ENCODE data around the gene MAGEA8. TPM values are rescaled to one million over a fixed set of nuclear protein-coding genes. Genes with fewer than 3 reads are reported as not detected.

The MAGEA8 gene
- total and polyA plus RNA-seq, 10 of the 15 experiments (the other 5 are each of a cell fraction or from before 2014, with no cell fraction given), result 0.06 to 0.20 (median 0.13) TPM; not detected in 7

GRCh38 chrX:149909324-149910177, 28.6 kb downstream of the MAGEA8 start (continued):
- TF ChIP-seq SUPT20H (IDR thresholded peaks at IDR 0.05; ENCODE audit: borderline replicate concordance, control insufficient read depth, low read depth, low read length) (no peak), NFXL1 (IDR thresholded peaks at IDR 0.05; ENCODE audit: borderline replicate concordance) (no peak), NFIC (IDR thresholded peaks at IDR 0.05; ENCODE audit: low read depth, low read length) (no peak)

- peaks cover 10% of the 10 kb centered on the region for H3K4me1 ChIP-seq (ENCODE audit: control insufficient read depth, insufficient read depth, low read length)
- SMC1A ChIA-PET (ENCODE audit: uncharacterized antibody, unreplicated experiment), result interaction anchor here (1.0 to 1.2 kb wide), 2 partner anchors 12 to 71 kb away, joined by 3 read pairs; no protein-coding TSS in a partner anchor
- WGBS (ENCODE audit: insufficient coverage, insufficient replicate concordance, low lambda C conversion rate, missing lambda C conversion rate), result 79% methylated on average over 9 of the region's 9 CpGs
- H3K4me3 ChIP-seq, result no peak overlapping the region
- H2AFZ ChIP-seq (ENCODE audit: control insufficient read depth, low read depth, low read length), result no peak overlapping the region
- intact Hi-C loops (cut with micrococcal nuclease; ENCODE audit: unreplicated experiment), result no loop called here
- POLR2A ChIA-PET, result no interaction called here
- FAIRE-seq (no peak), ATAC-seq (no peak), DNase-seq (ENCODE audit: low read depth, low spot score) (no peak)
- H3K27ac ChIP-seq (ENCODE audit: control insufficient read depth, insufficient read depth), result no peak overlapping the region
- in situ Hi-C loops (cut with MboI), result no loop called here
- CTCF ChIA-PET, result no interaction called here
- H3K36me3 ChIP-seq (ENCODE audit: control insufficient read depth in 2 of 2, insufficient read depth in 2 of 2, low read length in 1 of 2), result no peaks in the 10 kb centered on the region
- no peaks in the 10 kb centered on the region for H3K79me2 ChIP-seq (ENCODE audit: control insufficient read depth, insufficient read depth, low read length)
- H3K27me3 ChIP-seq (replicated peaks in 1 of 2; ENCODE audit: control insufficient read depth in 2 of 2, insufficient read depth in 2 of 2, low read length in 1 of 2), result no peaks in the 10 kb centered on the region
- BruUV-seq (replicated peaks), result no TSS peak
- no peaks in the 10 kb centered on the region for H4K20me1 ChIP-seq (ENCODE audit: control insufficient read depth, insufficient read depth)
- H3K4me2 ChIP-seq (ENCODE audit: control insufficient read depth, insufficient read depth), result no peak overlapping the region
- RAD21 ChIA-PET (ENCODE audit: unreplicated experiment), result no interaction called here
- H3K9ac ChIP-seq (ENCODE audit: control insufficient read depth, insufficient read depth, low read length), result no peak overlapping the region
- H3K9me3 ChIP-seq (replicated peaks; ENCODE audit: control insufficient read depth, insufficient read depth, low read length), result no peaks in the 10 kb centered on the region
- TF ChIP-seq POLR2AphosphoS5 (IDR thresholded peaks at IDR 0.05; ENCODE audit: low read length) (no peak), RFX5 (IDR thresholded peaks at IDR 0.05; ENCODE audit: low read depth, low read length) (no peak), REST (IDR thresholded peaks at IDR 0.05; ENCODE audit: low read depth, low read length) (no peak), RBBP5 (conservative IDR thresholded peaks at IDR 0.05) (no peak), CREB1 (IDR thresholded peaks at IDR 0.05; ENCODE audit: low read depth) (no peak), RAD51 (IDR thresholded peaks at IDR 0.05) (no peak), POU2F2 (IDR thresholded peaks at IDR 0.05; ENCODE audit: borderline replicate concordance, low read depth, low read length) (no peak), NFIC (IDR thresholded peaks at IDR 0.05; ENCODE audit: low read depth, low read length) (no peak), RAD21 (IDR thresholded peaks at IDR 0.05; ENCODE audit: insufficient read depth, low read depth, low read length) (no peak), NFYB (IDR thresholded peaks at IDR 0.05; ENCODE audit: insufficient read depth, low read depth, low read length) (no peak), MAX (IDR thresholded peaks at IDR 0.05; ENCODE audit: low read depth, low read length) (no peak), BHLHE40 (IDR thresholded peaks at IDR 0.05; ENCODE audit: borderline replicate concordance in 1 of 2, low read depth in 2 of 2, low read length in 1 of 2) (no peak), IRF4 (IDR thresholded peaks at IDR 0.05; ENCODE audit: low read depth, low read length) (no peak)
- TF ChIP-seq, protein P1, sequence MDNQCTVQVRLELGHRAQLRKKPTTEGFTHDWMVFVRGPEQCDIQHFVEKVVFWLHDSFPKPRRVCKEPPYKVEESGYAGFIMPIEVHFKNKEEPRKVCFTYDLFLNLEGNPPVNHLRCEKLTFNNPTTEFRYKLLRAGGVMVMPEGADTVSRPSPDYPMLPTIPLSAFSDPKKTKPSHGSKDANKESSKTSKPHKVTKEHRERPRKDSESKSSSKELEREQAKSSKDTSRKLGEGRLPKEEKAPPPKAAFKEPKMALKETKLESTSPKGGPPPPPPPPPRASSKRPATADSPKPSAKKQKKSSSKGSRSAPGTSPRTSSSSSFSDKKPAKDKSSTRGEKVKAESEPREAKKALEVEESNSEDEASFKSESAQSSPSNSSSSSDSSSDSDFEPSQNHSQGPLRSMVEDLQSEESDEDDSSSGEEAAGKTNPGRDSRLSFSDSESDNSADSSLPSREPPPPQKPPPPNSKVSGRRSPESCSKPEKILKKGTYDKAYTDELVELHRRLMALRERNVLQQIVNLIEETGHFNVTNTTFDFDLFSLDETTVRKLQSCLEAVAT (IDR thresholded peaks at IDR 0.05), result no peak
These were observed 29.3 kb downstream of the MAGEA8 start for GRCh38 chrX:149910178-149910695.
